HepG2 (cell line): Measurements from ENCODE around the gene SYT7. TPM values are rescaled to one million over a fixed set of nuclear protein-coding genes. Genes with fewer than 3 reads are reported as not detected.

Source experiments
- ATAC-seq: fragments of 200-7000 bp; cut with Tn5 transposase; 3 replicates; pipeline ENCODE4 v1.9.1; 2020; ENCODE audit warnings: mild to moderate bottlenecking, moderate library complexity
- BruUV-seq: library from RNA; stranded (reverse); fragments of 400-500 nt; replicated peaks from 2 replicates; lab custom pipeline; 2021; lab: Mats Ljungman, UMichigan
- CTCF ChIA-PET: fragments of 300-600 bp; formaldehyde crosslinking; extraction: SDS; loops from one replicate; lab custom pipeline; 2021; ENCODE audit warnings: low total read pairs, inconsistent platforms, low intra/inter-chr PET ratio; lab: Yijun Ruan, JAX
- POLR2A ChIA-PET: fragments of 350-600 bp; sonication (Branson Sonifier 250); formaldehyde crosslinking; loops from one replicate; lab custom pipeline; 2020; ENCODE audit warnings: antibody characterized with exemption, inconsistent platforms; lab: Yijun Ruan, JAX
- DNase-seq: peaks from one replicate; pipeline ENCODE4 v3.0.0-alpha.2; 2015; ENCODE audit warnings: low spot score
- FAIRE-seq: peaks from 3 replicates; lab custom pipeline; 2011; peaks lifted over from hg19 to GRCh38; lab: Jason Lieb, UNC
- H2AFZ ChIP-seq: one replicate; pipeline ENCODE4 v1.6.1; 2011; ENCODE audit warnings: low read length, inconsistent platforms
- H3K27ac ChIP-seq: fragments of 300-600 bp; 3 replicates; pipeline ENCODE4 v1.8.0; 2011; ENCODE audit warnings: mixed run types, mild to moderate bottlenecking, mixed read lengths, low read length, inconsistent platforms; ENCODE audit not compliant: insufficient read depth; ENCODE audit errors: extremely low read length
- H3K27me3 ChIP-seq, 2 experiments: fragments of 200-600 bp in 1 of 2; 2 replicates in 1 of 2; 3 replicates in 1 of 2; pipeline versions ENCODE4 v1.6.0 to v1.8.0; 2011; ENCODE audit warnings: low read length in 2 of 2, mild to moderate bottlenecking in 2 of 2, moderate library complexity in 2 of 2, inconsistent platforms in 1 of 2; ENCODE audit not compliant: insufficient read depth in 2 of 2, control insufficient read depth in 1 of 2
- H3K36me3 ChIP-seq, 2 experiments: fragments of 200-600 bp in 1 of 2; replicated peaks in 1 of 2; 2 replicates in 1 of 2; 3 replicates in 1 of 2; pipeline versions ENCODE4 v1.5.1 to v1.8.0; 2011; ENCODE audit warnings: low read length in 2 of 2, inconsistent platforms in 1 of 2; ENCODE audit not compliant: insufficient read depth in 2 of 2, control insufficient read depth in 1 of 2
- H3K4me1 ChIP-seq: 2 replicates; pipeline ENCODE4 v1.5.1; 2012; ENCODE audit warnings: low read length, inconsistent platforms; ENCODE audit not compliant: insufficient read depth
- H3K4me2 ChIP-seq: 2 replicates; pipeline ENCODE4 v1.6.0; 2011; ENCODE audit warnings: low read depth, low read length, inconsistent platforms
- H3K4me3 ChIP-seq, 3 experiments: fragments of 200-600 bp in 1 of 3; sonication (generic), shearing (Covaris generic) in 1 of 3; replicated peaks in 1 of 3; 2 replicates each; pipeline ENCODE4 v1.5.1; 2011 to 2016; ENCODE audit warnings: low read length in 3 of 3, inconsistent platforms in 2 of 3, low read depth in 2 of 3, mild to moderate bottlenecking in 2 of 3, control low read depth in 1 of 3, mixed read lengths in 1 of 3; ENCODE audit not compliant: insufficient read depth in 1 of 3
- H3K79me2 ChIP-seq: one replicate; pipeline ENCODE4 v1.6.1; 2011; ENCODE audit warnings: low read length, inconsistent platforms; ENCODE audit not compliant: insufficient read depth
- H3K9ac ChIP-seq: 2 replicates; pipeline ENCODE4 v1.6.0; 2011; ENCODE audit warnings: mild to moderate bottlenecking, low read depth, low read length, inconsistent platforms; ENCODE audit not compliant: insufficient read depth
- H3K9me3 ChIP-seq: 2 replicates; pipeline ENCODE4 v1.5.1; 2012; ENCODE audit warnings: mild to moderate bottlenecking, low read length
- H4K20me1 ChIP-seq: 2 replicates; pipeline ENCODE4 v1.6.0; 2011; ENCODE audit warnings: inconsistent platforms, mild to moderate bottlenecking, low read length, moderate library complexity; ENCODE audit not compliant: insufficient read depth
- AGO2 ChIP-seq: fragments of 200-400 bp; formaldehyde crosslinking; optimal IDR thresholded peaks from 2 replicates; pipeline ENCODE3; 2017; ENCODE audit warnings: mild to moderate bottlenecking, low read depth, low read length, moderate library complexity
- CEBPG ChIP-seq: IDR thresholded peaks from 2 replicates; pipeline ENCODE4 v1.6.1; 2016
- HNRNPK ChIP-seq: fragments of 200-400 bp; formaldehyde crosslinking; IDR thresholded peaks from 2 replicates; pipeline ENCODE4 v1.6.1; 2018; ENCODE audit warnings: low read length, low read depth, moderate library complexity, mild to moderate bottlenecking; ENCODE audit not compliant: poor library complexity, severe bottlenecking
- RARG ChIP-seq: sonication (generic); formaldehyde crosslinking; IDR thresholded peaks from 2 replicates; pipeline ENCODE4 v1.4.0; 2020; ENCODE audit warnings: low read depth, mild to moderate bottlenecking, missing genetic modification reagents
- ZNF234 ChIP-seq: sonication (generic); formaldehyde crosslinking; conservative IDR thresholded peaks from 2 replicates; pipeline ENCODE4 v1.5.1; 2020; ENCODE audit warnings: mild to moderate bottlenecking, missing genetic modification reagents
- ZNF333 ChIP-seq: sonication (generic); formaldehyde crosslinking; IDR thresholded peaks from 2 replicates; pipeline ENCODE4 v1.4.0; 2020; ENCODE audit warnings: mild to moderate bottlenecking, missing genetic modification reagents, borderline replicate concordance
- ZNF660 ChIP-seq: sonication (generic); formaldehyde crosslinking; IDR thresholded peaks from 2 replicates; pipeline ENCODE4 v1.5.1; 2020; ENCODE audit warnings: mild to moderate bottlenecking, low read depth, missing genetic modification reagents, borderline replicate concordance
- WGBS: methylation state at CpG from one replicate; pipeline ENCODE4 v1.1.6; 2017; ENCODE audit warnings: low lambda C conversion rate; 5-methylcytosine and 5-hydroxymethylcytosine counted together
- in situ Hi-C: cut with HindIII; loops from 2 replicates; pipeline ENCODE4 v1.10.0; 2017; ENCODE audit warnings: low pct_unique_long_range_greater_than_20kb; ENCODE audit not compliant: extremely low pct_ligation_motif_present
- intact Hi-C: fragments of 100-400 bp; cut with micrococcal nuclease; formaldehyde crosslinking; loops from one replicate; pipeline ENCODE4 v1.10.0; 2022; ENCODE audit not compliant: unreplicated experiment
- polyA plus RNA-seq, 8 experiments: library from polyadenylated mRNA; depleted of rRNA in 3 of 8; stranded (reverse) in 7 of 8; unstranded in 1 of 8; fragments of >200 nt; fragmentation: Illumina TruSeq in 4 of 8; extraction: Trizol in 4 of 8; gene quantifications; 2 replicates each; pipeline versions ENCODE4 v1.2.1 to v1.2.3, GENCODE V29; 2011 to 2016; ENCODE audit warnings: low read depth in 4 of 8, missing spikeins in 1 of 8, mixed read lengths in 1 of 8; ENCODE audit not compliant: insufficient read depth in 1 of 8
- total RNA-seq, 5 experiments: library from RNA; depleted of rRNA; stranded (reverse); fragments of >200 nt; fragmentation: Illumina TruSeq; extraction: Trizol; gene quantifications; 2 replicates each; pipeline ENCODE4 v1.2.3, GENCODE V29; 2016; ENCODE audit warnings: low read depth in 1 of 5
- TF ChIP-seq, protein P1 (sequence below): sonication (generic); formaldehyde crosslinking; IDR thresholded peaks from 2 replicates; pipeline ENCODE4 v1.5.1; 2020; ENCODE audit warnings: missing genetic modification reagents, mild to moderate bottlenecking, borderline replicate concordance
- TF ChIP-seq, protein P2 (sequence below): sonication (generic); formaldehyde crosslinking; IDR thresholded peaks from 2 replicates; pipeline ENCODE4 v1.8.0; 2022; ENCODE audit warnings: low read depth, missing genetic modification reagents

Gene SYT7
- total and polyA plus RNA-seq, 2 of the 13 experiments (the other 11 are each of a cell fraction or from before 2014, with no cell fraction given), result 1.4 to 4.4 TPM

DNA sequence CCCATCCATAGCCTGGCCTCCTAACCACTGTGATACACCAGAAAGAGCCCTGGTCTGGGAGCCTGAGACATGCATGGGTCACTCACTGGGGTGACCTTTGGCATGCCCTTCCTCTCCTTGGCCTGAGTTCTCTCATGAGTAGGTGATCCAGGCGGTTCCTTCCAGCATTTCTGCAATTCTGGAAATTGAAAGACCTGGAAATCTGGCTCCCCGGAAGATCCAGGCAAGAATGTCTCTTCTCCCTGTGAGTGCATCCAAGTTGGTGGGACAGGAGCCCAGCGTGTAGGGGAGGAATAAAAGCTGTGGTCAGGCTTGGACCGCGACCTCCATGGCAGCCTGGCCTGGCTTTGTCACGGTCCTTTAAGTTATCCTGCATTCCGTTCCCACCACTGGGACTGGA is 16.1 kb upstream of the SYT7 start:
- Histone ChIP-seq H2AFZ (no peak overlapping the region), H4K20me1 (no peaks in the 10 kb centered on the region)
- no peak for TF ChIP-seq RARG
- TF ChIP-seq CEBPG (CRISPR knock-in tag), result no peak
- TF ChIP-seq AGO2, result no peak
- no peak for TF ChIP-seq ZNF333 (CRISPR knock-in tag)
- TF ChIP-seq, protein P1, sequence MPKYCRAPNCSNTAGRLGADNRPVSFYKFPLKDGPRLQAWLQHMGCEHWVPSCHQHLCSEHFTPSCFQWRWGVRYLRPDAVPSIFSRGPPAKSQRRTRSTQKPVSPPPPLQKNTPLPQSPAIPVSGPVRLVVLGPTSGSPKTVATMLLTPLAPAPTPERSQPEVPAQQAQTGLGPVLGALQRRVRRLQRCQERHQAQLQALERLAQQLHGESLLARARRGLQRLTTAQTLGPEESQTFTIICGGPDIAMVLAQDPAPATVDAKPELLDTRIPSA (CRISPR knock-in tag), result no peak
- no peak for TF ChIP-seq ZNF660
- no peak for TF ChIP-seq HNRNPK
- TF ChIP-seq ZNF234 (CRISPR knock-in tag), result no peak
- TF ChIP-seq, protein P2, sequence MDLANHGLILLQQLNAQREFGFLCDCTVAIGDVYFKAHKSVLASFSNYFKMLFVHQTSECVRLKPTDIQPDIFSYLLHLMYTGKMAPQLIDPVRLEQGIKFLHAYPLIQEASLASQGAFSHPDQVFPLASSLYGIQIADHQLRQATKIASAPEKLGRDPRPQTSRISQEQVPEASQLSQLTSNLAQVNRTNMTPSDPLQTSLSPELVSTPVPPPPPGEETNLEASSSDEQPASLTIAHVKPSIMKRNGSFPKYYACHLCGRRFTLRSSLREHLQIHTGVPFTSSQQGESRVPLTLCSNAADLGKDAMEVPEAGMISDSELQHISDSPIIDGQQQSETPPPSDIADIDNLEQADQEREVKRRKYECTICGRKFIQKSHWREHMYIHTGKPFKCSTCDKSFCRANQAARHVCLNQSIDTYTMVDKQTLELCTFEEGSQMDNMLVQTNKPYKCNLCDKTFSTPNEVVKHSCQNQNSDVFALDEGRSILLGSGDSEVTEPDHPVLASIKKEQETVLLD (CRISPR knock-in tag), result no peak
- TF ChIP-seq, all 625 proteins: peak for 0
- H3K27me3 ChIP-seq, result peaks cover 5 to 61% of the 10 kb centered on the region in 2 experiments
- POLR2A ChIA-PET, result no interaction called here
- no peak overlapping the region for H3K4me3 ChIP-seq
- H3K9ac ChIP-seq, result no peak overlapping the region
- 63% methylated on average over 7 of the region's 7 CpGs for WGBS
- H3K9me3 ChIP-seq, result no peaks in the 10 kb centered on the region
- intact Hi-C loops, result no loop called here
- H3K79me2 ChIP-seq, result no peaks in the 10 kb centered on the region
- CTCF ChIA-PET, result no interaction called here
- FAIRE-seq (no peak), ATAC-seq (no peak), DNase-seq (no peak)
- no peaks in the 10 kb centered on the region for H3K36me3 ChIP-seq
- in situ Hi-C loops, result no loop called here
- no TSS peak for BruUV-seq
- no peak overlapping the region for H3K27ac ChIP-seq
- H3K4me1 ChIP-seq, result peaks cover 49% of the 10 kb centered on the region
- no peak overlapping the region for H3K4me2 ChIP-seq
